Stimulated activated CD4-positive, alpha-beta T cell treated with anti-CD3 and anti-CD28 coated beads, Interleukin-1b, Interleukin-23, amount 100 ng/mL, for 4 hours (primary cell): ENCODE results near the gene CD164L2.
A peak's percentile ranks its signal among the peaks of the same experiment; 100 is the strongest.
"Not testable (repeated sequence)": the region's sequence is repeated elsewhere in the genome, so short reads cannot be mapped to it uniquely, and the experiment has no call there.

Source experiments
- DNase-seq, 2 donors: peaks; one replicate each; pipeline ENCODE4 v3.0.0-alpha.2; 2020; ENCODE audit warnings: low read depth in 2 of 2

The CD164L2 gene

GRCh38 chr1:27383039-27383605 is at the start of gene CD164L2:
Gene CD164L2 (minus strand): TSS chr1:27383333. CDS start chr1:27383239, 94 bp downstream.
- DNase-seq: no peak

- DNase-seq: not testable (repeated sequence)
These were observed 49.6 kb upstream of the CD164L2 start for GRCh38 chr1:27432725-27433124.

- no peak for DNase-seq
These were observed 48.4 kb upstream of the CD164L2 start for GRCh38 chr1:27431601-27431940.

GRCh38 chr1:27430903-27431600 is 47.9 kb upstream of the CD164L2 start:
- DNase-seq: no peak

GRCh38 chr1:27429029-27429425 is 45.9 kb upstream of the CD164L2 start:
- DNase-seq: no peak

- peak in 1 of 2 donors; percentile 4 for DNase-seq
These were observed 45.3 kb upstream of the CD164L2 start for GRCh38 chr1:27428316-27429028.

GRCh38 chr1:27427816-27428315 is 44.7 kb upstream of the CD164L2 start:
- no peak for DNase-seq

- DNase-seq: no peak
These were observed 44.2 kb upstream of the CD164L2 start for GRCh38 chr1:27427329-27427728.

GRCh38 chr1:27423709-27424108 is 40.6 kb upstream of the CD164L2 start:
- DNase-seq: no peak

GRCh38 chr1:27418326-27419185 is 35.4 kb upstream of the CD164L2 start:
- DNase-seq: no peak

GRCh38 chr1:27417713-27418112 is 34.6 kb upstream of the CD164L2 start:
- no peak for DNase-seq

GRCh38 chr1:27416387-27417111 is 33.4 kb upstream of the CD164L2 start:
- DNase-seq: peak in 1 of 2 donors; percentile 46

- DNase-seq: no peak
These were observed 31.0 kb upstream of the CD164L2 start for GRCh38 chr1:27414091-27414490.

GRCh38 chr1:27413004-27413403 is 29.9 kb upstream of the CD164L2 start:
- no peak for DNase-seq

- no peak for DNase-seq
These were observed 29.4 kb upstream of the CD164L2 start for GRCh38 chr1:27412502-27412901.

- DNase-seq: no peak
These were observed 27.6 kb upstream of the CD164L2 start for GRCh38 chr1:27410709-27411108.

- DNase-seq: no peak
These were observed 26.5 kb upstream of the CD164L2 start for GRCh38 chr1:27409669-27410068.

- no peak for DNase-seq
These were observed 25.0 kb upstream of the CD164L2 start for GRCh38 chr1:27408151-27408550.

- DNase-seq: not testable (repeated sequence)
These were observed 23.7 kb upstream of the CD164L2 start for GRCh38 chr1:27406791-27407190.

- DNase-seq: no peak
These were observed 23.2 kb upstream of the CD164L2 start for GRCh38 chr1:27406362-27406680.

GRCh38 chr1:27405598-27406361 is 22.6 kb upstream of the CD164L2 start:
- not testable (repeated sequence) for DNase-seq
